ENCODE data around the gene FKBP5.
A peak's percentile ranks its signal among the peaks of the same experiment; 100 is the strongest.
"Not testable (repeated sequence)": the region's sequence is repeated elsewhere in the genome, so short reads cannot be mapped to it uniquely, and the experiment has no call there.

FKBP5 gene

GRCh38 chr6:35724059-35724458, 35.3 kb upstream of the FKBP5 start:
- DNase-seq (ENCODE audit: low read depth in 3 of 3) = no peak

DNA sequence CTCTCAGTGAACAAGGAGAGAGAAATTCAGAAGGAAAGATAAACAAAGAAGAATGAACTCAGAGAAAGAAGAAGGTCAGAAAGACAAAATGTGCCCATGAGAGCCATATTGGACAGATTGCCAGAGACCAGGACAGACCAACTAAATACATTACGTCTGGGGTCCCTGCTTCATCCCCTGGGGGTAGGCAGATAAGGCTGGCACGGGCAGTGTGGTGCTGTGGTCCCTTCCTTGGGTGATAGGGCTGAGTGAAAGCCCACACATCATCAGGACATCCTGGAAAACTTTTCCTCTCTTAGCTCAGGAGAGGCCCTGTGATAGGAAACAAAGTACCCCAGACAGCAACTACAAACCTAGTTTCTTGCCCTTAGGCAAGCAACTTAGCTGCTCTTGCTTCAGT, 34.9 kb upstream of the FKBP5 start:
- DNase-seq (ENCODE audit: low read depth in 3 of 3) = no peak

- no peak for DNase-seq (ENCODE audit: low read depth in 3 of 3)
Observed at GRCh38 chr6:35722121-35722761, 33.5 kb upstream of the FKBP5 start.

DNA sequence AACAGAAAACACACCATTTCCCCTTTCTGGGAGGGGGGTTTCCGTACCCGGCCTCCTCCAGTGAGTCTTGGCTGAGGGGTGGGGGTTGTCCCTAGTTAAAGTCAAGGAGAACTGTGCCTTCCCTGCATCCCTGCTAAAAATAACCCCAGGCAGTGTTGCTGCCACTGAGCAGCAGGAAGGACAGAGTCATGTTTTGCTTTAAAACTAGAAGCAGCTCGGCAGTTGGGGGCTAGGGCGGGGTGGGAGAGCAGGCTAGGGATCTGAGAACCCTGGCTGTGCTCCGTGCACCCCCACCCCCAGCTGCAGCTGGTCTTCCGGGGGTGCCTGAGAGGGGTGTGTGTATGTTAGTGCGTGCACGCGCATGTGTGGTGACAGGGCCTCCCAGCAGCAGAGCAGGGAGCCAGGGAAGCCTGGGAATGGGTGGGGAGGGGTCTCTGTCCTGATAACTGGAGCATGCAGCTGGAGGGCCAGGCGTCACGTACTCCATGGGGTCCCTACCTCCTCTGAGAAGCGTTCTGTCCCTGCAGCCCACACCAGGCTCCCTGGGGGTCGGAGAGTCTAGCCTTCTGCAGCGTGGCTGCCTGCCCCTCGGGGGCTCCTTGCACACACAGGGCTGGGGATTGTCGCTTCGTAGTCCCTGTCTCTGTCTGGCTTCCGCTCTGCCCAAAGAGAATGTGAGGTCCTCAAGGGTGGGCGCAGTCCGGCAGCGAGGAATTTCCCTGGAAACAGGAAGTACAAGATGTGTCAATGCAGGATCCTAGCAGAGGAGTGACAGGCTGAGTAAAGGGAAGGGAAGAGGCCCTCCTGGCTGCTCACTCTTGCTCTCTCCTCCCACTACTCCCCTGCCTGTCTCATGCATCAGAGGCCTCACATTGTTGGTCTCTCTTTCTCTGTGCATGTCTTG, 31.4 kb upstream of the FKBP5 start:
- peak in 1 of 3 experiments; percentile 41 for DNase-seq (ENCODE audit: low read depth in 3 of 3)

- no peak for DNase-seq (ENCODE audit: low read depth in 3 of 3)
Observed at GRCh38 chr6:35719404-35719829, 30.7 kb upstream of the FKBP5 start.

DNA sequence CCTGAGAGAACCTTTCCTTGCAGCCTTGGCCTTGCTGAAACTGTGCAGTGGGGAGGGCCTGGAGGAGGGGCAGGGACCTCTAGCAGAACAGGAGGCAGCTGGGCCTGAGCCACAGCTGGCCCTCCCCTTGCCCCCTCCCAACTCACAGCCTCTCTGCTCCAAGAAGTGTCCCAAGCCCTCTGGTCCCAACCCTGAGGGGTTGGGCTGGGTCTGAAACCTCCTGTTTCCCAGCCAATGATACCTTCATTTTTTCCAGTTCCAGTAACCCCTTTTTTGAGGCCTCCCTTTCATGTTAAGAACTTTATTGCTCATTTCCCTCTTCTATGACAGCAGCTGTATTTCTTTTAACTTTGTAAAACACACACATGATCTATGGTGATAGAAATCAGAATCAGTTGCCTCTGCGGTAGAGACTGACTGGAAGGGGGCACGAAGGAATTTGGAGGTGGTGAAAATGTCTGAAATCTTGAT, 30.2 kb upstream of the FKBP5 start:
- peak in 1 of 3 experiments; percentile 42 for DNase-seq (ENCODE audit: low read depth in 3 of 3)

DNA sequence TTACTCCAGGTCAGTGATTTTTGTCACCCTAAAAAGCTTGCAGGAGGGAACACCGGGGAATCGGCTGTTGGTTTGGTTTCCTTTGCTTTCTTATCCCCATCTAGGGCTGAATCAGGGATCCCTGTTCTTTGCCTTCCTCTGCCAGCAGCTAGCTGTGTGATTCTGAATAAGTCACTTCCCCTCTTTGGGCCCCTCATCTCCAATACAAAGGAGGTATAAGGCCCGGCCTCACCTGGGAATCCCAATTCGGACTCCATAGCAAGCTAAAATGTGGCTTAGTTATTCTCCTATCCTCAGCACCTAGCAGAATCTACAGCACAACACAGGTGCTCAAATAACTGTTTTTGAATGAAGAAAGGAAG, 29.6 kb upstream of the FKBP5 start:
- DNase-seq (ENCODE audit: low read depth in 3 of 3) = no peak

DNA sequence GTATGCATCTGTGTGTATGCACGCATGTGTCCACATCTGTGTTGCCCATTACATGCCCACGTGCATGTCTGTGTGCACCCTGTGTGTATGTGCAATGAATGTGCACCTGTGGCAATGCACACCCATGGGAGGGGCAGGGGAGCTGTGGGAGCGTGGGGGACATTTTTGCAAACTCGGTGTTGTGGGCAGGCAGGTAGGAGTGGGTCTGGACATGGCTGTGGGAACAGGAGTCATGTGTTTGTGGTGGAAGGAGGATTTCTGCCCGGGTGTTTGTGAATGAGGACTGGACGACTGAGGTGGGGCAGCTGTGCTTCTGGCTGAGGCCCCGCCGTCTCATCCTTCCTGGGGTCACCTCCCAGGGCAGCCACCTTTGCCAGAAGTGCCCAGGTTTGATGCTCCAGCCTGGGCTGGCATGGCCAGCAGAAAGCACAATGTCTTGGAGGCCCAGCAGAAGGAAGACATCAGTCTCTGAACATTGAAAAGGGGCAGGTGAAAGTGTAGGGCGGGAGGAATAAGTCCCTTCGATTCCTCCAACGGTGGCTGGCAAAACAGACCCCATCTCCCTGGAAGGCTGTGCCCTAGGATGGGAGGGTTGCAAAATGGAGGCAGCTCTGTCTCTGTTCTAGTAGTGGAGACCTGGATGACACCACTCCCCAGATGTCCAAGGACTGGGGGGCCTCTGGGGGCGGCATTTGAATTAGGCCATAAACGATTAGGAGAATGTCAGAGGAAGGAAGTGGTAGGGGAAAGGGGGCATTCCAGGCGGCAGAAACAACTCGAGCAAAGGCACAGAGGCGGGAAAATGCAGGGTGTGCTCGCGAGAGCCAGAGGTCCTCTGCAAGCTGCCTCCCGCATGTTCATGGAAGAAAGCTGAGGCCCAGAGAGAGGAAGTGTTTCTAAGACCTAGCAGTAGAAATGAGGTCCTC, 29.0 kb upstream of the FKBP5 start:
- peak in 1 of 3 experiments; percentile 16 for DNase-seq (ENCODE audit: low read depth in 3 of 3)

DNA sequence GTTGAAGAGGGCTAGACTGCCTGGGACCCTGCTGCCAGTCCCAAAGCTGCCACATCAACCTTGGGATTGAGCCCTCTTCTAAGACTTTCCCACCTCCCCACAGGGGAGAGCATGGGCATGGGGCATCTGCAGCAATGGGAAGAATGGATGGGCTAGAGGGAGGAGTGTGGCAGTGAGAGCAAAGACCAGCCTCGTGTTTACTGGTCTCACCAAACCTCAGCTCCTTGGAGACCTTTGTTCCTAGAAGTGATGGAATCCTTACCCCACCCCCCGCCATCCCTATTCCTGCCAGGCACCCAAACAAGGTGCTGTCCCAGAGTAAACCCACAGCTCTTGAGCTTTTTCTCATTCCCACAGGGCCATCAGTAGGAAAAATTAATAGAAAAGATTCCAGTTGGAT, 28.1 kb upstream of the FKBP5 start:
- DNase-seq (ENCODE audit: low read depth in 3 of 3) = no peak

DNA sequence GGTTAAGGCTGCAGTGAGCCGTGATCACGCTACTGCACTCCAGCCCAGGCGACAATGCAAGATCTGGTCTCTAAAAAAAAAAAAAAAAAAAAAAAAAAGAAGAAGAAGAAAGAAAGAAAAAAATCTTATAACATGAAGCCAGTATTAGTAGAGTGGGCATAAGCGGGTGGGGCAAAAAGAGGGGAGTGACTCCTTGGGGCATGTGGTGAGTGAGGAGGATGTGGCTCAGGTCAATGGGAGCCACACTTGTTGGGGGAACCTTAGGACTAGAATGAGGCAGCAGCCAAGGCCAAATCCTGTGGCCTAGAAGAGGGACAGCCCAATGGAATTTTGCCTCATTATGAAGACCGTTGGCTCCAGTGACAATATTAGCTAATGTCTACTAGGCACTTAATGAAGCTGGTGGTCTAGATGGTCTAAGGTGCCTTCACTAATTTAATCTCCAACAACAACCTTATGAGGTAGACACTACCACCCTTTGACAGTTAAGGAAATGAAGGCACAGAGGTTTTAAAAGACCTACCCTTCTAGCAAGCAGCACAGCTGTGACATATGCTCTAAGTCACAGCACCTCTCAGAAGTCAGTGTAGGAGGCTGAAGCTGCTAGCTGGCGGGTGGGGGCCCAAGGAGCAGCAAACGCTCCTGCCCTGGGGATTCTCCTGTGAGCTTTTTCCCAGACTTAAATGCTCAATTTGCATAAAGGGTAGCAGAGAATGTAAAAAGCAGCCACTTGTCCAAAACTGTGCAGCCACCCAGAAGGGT, 24.5 kb upstream of the FKBP5 start:
- no peak for DNase-seq (ENCODE audit: low read depth in 3 of 3)

- DNase-seq (ENCODE audit: low read depth in 3 of 3) = no peak
Observed at GRCh38 chr6:35711731-35712130, 23.0 kb upstream of the FKBP5 start.

GRCh38 chr6:35710241-35710847, 21.6 kb upstream of the FKBP5 start:
- peak in 1 of 3 experiments; percentile 47 for DNase-seq (ENCODE audit: low read depth in 3 of 3)

DNA sequence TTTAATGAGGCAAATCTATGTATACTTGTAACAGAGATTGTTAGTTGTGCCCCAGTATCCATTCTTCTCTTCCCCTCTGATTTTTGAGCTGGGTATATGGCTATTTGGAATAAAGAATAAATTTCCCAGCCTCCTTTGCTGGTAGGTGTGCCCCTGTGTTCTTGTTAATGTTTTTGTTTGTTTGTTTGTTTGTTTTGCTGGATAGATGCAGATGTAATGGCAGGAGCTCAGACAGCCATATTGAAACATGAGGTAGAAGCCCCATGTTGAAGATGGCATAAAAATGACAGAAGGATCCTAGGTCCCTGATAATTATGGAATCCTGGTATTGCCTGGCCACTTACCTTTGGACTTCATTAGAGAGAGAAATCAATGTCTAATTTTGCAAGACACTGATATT, 19.9 kb upstream of the FKBP5 start:
- DNase-seq (ENCODE audit: low read depth in 3 of 3) = no peak

DNA sequence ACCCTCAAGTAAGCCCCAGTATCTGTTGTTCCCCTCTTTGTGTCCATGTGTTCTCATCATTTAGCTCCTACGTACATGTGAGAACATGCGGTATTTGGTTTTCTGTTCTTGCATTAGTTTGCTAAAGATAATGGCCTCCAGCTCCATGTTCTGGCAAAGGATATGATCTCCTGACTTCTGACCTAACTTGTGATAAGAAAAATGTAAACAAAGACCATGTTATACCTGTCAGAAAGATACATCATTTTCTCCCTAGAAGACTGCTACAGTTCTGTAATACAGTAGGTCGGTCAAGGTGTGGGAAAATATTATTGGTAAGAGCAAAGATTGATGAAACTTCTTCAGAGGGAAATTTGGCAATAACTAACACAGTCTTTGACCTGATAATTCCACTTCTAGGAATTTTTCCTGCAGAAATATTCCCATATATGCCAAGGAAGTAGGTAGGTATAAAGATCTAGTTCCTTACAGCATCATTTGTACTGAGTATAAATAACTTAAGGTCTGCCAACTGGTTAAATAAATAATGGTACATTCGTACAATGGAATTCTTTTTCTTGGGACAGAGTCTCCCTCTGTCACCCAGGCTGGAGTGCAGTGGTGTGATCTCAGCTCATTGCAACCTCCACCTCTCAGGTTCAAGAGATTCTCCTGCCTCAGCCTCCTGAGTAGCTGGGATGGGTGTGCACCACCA, 19.1 kb upstream of the FKBP5 start:
- DNase-seq (ENCODE audit: low read depth in 3 of 3) = no peak

GRCh38 chr6:35706468-35706867, 17.8 kb upstream of the FKBP5 start:
- DNase-seq (ENCODE audit: low read depth in 3 of 3) = no peak

GRCh38 chr6:35703554-35703953, 14.8 kb upstream of the FKBP5 start:
- DNase-seq (ENCODE audit: low read depth in 3 of 3) = no peak

DNA sequence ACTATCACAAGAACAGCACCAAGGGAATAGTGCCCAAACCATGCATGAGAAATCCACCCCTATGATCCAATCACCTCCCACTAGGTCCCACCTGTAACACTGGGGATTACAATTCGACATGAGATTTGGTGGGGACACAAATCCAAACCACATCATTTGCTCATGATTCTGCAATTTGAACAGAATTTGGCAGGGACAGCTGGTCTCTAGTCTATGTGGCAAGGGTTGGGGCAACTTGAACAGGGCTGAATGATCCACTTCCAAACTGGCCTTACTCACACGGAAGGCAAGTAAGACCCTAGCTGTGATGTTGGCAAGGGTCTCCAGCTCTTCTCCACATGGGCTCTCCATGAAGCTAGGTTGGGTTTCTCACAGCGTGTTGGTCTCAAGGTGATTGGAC, 10.1 kb upstream of the FKBP5 start:
- no peak for DNase-seq (ENCODE audit: low read depth in 3 of 3)

DNA sequence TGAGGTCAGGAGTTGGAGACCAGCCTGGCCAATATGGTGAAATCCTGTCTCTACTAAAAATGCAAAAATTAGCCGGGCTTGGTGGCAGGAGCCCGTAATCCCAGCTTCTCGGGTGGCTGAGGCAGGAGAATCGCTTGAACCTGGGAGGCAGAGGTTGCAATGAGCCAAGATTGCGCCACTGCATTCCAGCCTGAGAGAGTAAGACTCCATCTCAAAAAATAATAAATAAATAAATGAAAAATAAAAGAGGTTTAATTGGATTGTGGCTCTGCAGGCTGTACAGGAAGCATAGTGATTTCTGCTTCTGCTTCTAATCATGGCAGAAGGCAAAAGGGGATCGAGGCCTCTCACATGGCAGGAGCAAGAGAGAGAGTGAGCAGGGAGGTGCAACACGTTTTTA, 9.7 kb upstream of the FKBP5 start:
- not testable (repeated sequence) for DNase-seq (ENCODE audit: low read depth in 3 of 3)

- DNase-seq (ENCODE audit: low read depth in 3 of 3) = no peak
Observed at GRCh38 chr6:35694462-35694861, 5.7 kb upstream of the FKBP5 start.
